22Rv1 (cell line): Measurements from ENCODE around the gene METAP1.

Experiments
- ZFX ChIP-seq: fragments of 450-650 bp; IDR thresholded peaks from 2 replicates; pipeline ENCODE4 v1.6.1; 2017; ENCODE audit warnings: antibody characterized with exemption, borderline replicate concordance
- TF ChIP-seq, protein P1 (sequence below): fragments of 450-650 bp; IDR thresholded peaks from 2 replicates; pipeline ENCODE4 v1.5.1; 2017; ENCODE audit warnings: mild to moderate bottlenecking

DNA sequence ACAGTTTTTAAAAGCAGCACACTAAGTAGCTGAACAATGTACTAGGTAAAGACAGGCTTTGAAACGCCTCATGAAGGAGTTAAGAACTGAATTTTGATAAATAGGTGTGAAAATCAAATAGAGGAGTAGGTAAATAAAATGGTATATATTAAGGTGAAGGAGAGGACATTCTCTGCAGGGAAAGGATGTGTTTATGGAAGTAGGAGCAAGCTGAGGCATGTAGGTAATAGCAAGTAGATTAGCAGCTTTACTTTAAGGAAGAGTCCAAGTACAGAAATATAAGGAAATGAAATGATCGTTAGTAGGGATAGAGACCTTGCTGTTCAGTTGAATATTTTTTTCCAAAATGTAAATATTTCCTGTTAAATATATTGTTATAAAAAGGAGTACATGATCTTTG, 12.5 kb downstream of the METAP1 start:
- TF ChIP-seq, protein P1, sequence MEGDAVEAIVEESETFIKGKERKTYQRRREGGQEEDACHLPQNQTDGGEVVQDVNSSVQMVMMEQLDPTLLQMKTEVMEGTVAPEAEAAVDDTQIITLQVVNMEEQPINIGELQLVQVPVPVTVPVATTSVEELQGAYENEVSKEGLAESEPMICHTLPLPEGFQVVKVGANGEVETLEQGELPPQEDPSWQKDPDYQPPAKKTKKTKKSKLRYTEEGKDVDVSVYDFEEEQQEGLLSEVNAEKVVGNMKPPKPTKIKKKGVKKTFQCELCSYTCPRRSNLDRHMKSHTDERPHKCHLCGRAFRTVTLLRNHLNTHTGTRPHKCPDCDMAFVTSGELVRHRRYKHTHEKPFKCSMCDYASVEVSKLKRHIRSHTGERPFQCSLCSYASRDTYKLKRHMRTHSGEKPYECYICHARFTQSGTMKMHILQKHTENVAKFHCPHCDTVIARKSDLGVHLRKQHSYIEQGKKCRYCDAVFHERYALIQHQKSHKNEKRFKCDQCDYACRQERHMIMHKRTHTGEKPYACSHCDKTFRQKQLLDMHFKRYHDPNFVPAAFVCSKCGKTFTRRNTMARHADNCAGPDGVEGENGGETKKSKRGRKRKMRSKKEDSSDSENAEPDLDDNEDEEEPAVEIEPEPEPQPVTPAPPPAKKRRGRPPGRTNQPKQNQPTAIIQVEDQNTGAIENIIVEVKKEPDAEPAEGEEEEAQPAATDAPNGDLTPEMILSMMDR = no peak
- TF ChIP-seq ZFX = no peak
